Activated naive CD4-positive, alpha-beta T cell (primary cell): ENCODE measurements around the gene SCYL3.
"Not testable (repeated sequence)": the region's sequence is repeated elsewhere in the genome, so short reads cannot be mapped to it uniquely, and the experiment has no call there.

Experiments
- DNase-seq, 4 experiments: peaks; one replicate each; lab custom pipeline; 2025; lab: John Stamatoyannopoulos, UW

The SCYL3 gene

GRCh38 chr1:169899519-169900217, 6.0 kb upstream of the SCYL3 start:
- DNase-seq: no peak

- DNase-seq: no peak
Measured at GRCh38 chr1:169896013-169896412, 2.3 kb upstream of the SCYL3 start.

DNA sequence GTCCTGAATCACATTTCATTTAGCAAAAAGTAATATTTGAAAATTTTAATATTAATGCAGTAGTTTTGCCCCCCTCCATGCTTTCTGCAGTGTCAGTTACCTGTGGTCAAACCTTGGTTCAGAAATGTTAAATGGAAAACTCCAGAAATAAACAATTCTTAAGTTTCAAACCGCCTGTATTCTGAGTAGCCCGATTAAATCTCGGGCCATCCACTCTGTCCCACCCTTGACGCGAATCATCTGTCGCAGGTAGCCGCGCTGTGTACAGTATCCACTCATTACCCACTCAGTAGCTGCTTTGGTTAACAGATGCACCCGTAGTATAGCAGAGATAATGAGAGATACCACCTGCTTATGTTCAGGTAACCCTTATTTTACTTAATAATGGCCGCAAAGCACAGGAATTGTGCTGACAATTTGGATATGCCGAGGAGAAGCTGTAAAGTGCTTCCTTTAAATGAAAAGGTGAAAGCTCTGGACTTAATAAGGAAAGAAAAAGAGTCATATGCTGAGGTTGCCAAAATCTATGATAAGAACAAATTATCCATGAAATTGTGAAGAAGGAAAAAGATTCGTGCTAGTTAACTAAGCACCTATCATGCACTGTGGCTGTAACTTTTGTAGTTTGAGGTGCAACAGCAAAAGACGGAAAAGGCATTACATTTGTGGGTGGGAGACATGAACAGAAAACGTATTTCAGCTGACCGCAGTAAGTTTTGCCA, 889 bp upstream of the SCYL3 start:
- DNase-seq: no peak

- DNase-seq: no peak
Measured at GRCh38 chr1:169892927-169893644, 610 bp downstream of the SCYL3 start.

DNA sequence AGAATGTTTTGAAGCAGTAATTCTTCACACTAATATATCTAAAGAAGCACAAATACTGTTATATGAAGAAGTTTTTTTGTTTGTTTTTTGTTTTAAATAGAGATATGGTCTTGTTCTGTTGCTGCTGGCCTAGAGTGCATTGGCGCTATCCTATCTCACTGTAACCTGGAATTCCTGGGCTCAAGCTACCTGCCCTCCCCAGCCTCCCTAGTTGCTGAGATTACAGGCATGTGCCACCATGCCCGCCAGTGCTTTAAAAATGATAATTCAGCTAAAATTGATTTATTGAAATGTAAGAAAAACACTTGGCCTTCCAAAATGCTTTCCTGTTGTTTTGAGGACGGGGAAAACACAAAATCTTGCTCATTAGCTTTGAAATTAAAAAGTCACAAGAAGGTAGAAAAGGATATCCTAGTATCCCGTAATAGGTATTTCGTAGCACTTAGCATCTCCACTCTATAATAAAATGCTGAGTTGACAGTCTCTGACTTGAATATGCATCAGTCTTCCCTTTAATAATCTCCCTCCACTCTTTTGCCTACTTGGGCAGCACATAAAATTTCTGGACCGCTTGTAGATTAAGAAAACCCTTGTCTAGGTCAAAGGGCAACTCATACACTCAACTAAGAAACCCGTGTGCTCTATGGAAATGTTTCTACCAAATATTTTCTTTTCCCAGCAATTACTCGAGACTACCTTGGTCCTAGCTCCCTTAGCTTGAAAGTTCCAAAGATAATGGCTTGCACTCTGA, 1.3 kb downstream of the SCYL3 start:
- no peak for DNase-seq

DNA sequence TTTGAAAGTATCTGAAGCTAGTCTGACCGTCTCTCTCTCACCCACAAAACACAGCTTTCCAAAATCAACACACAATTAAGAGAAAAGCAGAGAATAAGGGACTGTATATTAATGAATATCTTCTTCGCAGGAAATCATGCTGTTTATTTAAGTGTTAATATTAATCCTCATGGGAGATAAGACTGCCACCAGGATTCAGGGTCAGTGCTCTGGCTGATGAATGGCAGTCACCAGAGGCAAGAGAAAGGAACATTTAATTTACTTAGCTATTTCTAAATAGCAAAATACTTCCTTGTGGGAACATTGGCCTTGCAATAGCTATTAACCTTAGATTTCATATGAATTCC, 2.2 kb downstream of the SCYL3 start:
- DNase-seq: no peak

DNA sequence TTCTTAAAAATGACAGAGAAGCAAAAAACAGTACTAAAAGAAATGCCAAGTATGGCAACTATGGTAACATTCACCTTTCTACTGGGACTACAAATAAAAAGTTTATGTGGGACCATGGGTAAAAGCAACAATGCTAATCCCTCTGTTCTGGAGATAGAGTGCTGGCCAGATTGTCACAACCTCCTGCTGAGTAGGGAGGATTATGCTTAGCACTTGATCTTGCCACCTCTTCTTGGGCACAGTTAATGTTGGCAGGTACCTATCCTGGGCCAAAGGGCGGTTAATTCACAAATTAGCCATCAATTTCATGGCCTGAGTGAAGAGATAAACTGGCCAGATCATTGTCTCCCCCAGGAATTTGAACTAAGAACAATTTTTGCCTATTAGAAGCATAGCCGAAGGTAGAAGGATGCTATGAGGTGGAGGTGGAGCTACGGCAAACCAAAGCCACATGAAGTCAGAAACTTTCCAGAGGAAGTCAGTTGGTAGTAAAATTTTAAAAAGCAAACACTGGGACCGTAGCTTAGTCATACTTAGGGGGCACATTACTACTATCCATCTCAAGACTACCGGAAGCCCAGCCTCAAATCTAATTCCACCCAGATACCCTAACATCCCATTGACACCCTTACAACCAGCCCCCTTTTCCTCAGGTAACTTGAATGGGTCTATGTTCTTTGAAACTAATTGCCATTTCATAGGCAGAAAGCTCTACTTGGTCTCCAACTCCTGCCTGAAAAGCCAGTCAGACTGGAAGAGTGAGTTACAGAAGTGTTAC, 2.7 kb downstream of the SCYL3 start:
- no peak for DNase-seq

GRCh38 chr1:169889871-169890270, 3.8 kb downstream of the SCYL3 start:
- no peak for DNase-seq

- DNase-seq: no peak
Measured at GRCh38 chr1:169886931-169887330, 6.8 kb downstream of the SCYL3 start.

- no peak for DNase-seq
Measured at GRCh38 chr1:169886422-169886821, 7.3 kb downstream of the SCYL3 start.

DNA sequence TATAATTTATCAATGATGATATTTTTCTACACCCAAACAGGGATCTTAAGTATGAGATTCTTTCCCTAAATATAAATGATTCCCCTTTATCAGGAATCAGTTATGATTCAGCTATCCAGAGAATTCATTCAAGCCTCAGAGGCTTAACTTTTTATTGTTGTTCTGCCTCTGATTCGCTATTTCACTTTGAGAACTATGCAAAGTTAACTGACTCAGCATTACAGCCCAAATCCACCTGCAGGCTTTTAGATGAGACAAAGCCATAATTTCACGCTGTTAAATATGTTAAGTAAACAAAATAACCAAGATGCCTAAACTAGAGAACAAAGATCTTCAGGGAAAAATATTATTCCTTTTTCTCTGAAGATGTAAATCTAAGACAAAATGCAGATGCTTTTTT, 8.5 kb downstream of the SCYL3 start:
- DNase-seq: no peak

DNA sequence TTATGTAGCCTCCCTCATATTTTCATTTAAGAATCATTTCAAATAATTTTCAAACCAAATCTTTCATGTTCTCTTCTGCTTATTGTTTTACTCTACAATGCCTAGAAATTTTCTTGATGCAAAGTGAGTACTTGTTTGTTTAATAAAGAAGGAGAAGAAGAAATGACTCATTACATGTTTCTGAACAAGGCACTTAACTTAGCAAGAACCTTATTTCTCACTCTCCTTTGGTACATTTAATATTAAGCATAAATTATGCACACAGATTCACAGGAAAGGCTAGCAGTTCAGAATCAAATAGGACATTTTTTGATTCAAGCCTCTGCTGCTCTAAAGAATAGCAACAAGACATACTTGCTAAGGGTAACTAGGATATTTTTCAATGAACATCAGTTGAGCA, 9.1 kb downstream of the SCYL3 start:
- no peak for DNase-seq

- DNase-seq: no peak
Measured at GRCh38 chr1:169882039-169882511, 11.6 kb downstream of the SCYL3 start.

DNA sequence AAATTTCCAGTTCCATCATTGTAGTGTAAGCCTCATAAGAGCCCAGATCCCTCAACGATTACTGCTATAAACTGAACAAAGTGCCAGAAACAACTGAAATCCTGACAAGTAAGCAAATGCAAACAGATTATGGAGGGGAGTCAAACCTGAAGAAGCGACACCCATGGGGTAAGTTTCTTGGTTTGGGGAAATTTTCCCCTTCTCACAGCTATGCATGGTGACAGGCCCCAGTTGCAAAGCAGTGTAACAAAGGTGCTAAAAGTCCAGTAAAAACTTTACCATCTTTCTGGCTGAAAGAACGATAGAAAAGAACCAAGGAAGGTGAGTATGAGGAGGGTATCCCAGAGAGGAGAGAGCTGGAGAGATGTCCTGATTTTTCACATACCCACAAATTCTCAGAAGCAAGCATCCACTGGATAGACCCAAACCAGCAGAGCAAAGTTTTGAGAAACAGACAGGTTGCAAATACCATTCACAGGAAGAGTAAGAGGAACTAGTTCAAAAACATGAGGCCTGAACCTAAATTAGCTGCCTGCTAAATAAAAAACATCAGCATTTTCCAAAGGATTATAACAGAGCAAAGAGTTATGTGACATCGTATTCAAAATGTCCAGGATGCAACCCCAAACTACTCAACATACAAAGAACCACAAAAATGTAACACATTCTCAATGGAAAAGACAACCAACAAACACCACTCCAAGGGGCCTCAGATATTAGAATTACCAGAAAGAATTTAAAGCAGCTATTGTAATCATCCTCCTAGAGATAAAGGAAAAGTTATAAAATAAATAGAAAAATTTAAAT, 14.5 kb downstream of the SCYL3 start:
- no peak for DNase-seq

- DNase-seq: no peak
Measured at GRCh38 chr1:169878498-169878897, 15.2 kb downstream of the SCYL3 start.

GRCh38 chr1:169877800-169878491, 15.8 kb downstream of the SCYL3 start:
- DNase-seq: no peak

DNA sequence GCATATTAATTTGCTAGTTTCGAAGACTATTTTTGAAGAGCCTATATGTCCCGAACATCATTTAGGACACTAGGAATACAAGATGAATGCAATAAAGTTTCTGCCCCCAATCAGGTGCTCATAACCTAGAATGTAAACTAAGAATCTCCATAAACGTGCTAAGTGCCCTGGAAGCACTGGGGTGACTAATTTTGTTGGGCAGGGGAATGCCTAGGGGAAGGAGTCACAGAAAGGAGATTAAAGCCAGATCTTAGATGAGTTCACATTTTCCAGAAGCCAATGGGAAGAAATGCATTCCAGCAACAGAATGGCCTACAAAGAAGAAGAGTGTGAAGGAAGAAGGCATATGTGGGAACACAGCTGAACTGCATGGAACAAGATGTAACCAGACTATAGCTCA, 19.5 kb downstream of the SCYL3 start:
- no peak for DNase-seq

DNA sequence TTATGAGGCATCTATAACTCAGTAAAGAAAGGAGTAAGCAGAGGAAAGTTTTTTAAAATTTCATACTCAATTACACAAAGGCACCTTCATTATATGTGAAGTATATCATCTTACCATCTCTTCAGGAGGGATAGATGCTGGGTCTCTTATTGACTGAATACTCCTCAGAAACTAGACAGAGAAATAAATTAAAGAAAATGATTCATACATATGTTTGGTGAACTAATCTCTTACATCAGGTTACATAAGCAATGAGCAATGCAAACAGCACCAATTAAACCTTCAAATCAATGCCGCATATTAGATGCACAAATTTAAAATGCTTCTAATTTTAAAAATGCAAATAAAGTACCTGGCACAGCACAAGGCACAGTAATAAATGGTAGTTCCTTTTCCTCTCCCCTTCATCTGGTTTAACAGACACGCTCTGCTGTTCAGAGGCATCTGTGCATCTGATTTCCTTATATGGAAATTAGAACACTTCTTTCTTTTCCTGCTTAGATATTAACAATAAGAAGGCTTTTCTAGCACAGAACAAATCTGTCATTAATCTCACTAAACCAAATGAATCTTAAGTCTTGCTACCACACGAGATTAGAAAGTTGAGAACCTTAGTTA, 20.0 kb downstream of the SCYL3 start:
- no peak for DNase-seq

DNA sequence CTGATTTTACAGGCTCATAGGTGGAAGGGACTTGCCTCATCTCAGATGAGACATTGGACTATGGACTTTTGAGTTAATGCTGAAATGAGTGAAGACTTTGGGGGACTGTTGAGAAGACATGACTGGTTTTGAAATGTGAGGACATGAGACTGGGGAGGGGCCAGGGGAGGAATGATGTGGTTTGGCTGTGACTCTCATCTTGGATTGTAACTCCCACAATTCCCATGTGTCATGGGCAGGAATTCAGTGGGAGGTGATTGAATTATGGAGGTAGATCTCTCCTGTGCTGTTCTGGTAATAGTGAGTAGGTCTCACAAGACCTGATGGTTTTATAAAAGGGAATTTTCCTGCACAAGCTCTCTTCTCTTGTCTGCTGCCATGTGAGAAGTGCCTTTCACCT, 20.8 kb downstream of the SCYL3 start:
- no peak for DNase-seq

- DNase-seq: not testable (repeated sequence)
Measured at GRCh38 chr1:169871988-169872387, 21.7 kb downstream of the SCYL3 start.
